Occipital lobe (tissue), 2 donors: Measurements from ENCODE around the gene CHAC1. TPM values are rescaled to one million over a fixed set of nuclear protein-coding genes. Genes with fewer than 3 reads are reported as not detected.

Experiments used
- DNase-seq: peaks from one replicate; lab custom pipeline; 2025; lab: John Stamatoyannopoulos, UW
- total RNA-seq: library from RNA; depleted of rRNA; stranded (reverse); fragments of >200 nt; gene quantifications from one replicate; pipeline ENCODE4 v1.2.3, GENCODE V29; 2014

CHAC1 gene, protein sequence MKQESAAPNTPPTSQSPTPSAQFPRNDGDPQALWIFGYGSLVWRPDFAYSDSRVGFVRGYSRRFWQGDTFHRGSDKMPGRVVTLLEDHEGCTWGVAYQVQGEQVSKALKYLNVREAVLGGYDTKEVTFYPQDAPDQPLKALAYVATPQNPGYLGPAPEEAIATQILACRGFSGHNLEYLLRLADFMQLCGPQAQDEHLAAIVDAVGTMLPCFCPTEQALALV
- total RNA-seq, result 4.2 TPM

- DNase-seq, result peak; percentile 93
These were observed at the start of gene CHAC1 for GRCh38 chr15:40952901-40953712. TSS of gene CHAC1 (plus strand) at chr15:40953471. CDS start at chr15:40953584, 113 bp downstream.

DNA sequence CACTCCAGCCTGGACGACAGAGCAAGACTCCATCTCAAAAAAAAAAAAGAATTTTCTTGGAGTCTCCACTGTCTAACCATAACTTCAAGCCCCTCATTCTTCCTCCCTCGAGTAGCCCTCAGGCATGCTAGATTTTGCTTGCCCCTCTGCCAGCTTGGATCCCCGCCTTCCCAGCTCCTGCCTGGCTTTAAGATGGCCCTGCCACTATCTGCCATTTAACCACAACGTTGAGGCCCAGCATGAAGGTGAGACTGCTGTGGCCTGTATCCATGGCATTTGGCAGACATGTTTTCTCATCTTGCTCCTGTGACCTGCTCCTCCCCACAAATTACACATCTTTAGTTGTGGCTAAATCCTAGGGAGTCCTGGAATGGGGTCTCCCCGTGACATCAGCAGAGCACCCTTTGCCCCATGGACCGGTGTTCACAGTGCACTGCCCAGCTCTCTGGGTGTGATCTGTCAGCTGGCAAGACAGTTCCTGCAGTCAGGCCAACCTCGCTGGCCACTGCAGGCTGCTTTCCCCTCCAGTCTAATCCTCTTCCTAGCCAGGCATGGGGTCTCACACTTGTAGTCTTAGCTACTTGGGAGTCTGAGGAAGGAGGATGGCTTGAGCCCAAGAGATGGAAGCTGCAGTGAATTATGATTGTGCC, 48.6 kb upstream of the CHAC1 start:
- no peak for DNase-seq

- peak; percentile 41 for DNase-seq
These were observed 46.9 kb upstream of the CHAC1 start for GRCh38 chr15:40906091-40906990.

GRCh38 chr15:40906991-40907802, 46.1 kb upstream of the CHAC1 start:
- DNase-seq, result no peak

DNA sequence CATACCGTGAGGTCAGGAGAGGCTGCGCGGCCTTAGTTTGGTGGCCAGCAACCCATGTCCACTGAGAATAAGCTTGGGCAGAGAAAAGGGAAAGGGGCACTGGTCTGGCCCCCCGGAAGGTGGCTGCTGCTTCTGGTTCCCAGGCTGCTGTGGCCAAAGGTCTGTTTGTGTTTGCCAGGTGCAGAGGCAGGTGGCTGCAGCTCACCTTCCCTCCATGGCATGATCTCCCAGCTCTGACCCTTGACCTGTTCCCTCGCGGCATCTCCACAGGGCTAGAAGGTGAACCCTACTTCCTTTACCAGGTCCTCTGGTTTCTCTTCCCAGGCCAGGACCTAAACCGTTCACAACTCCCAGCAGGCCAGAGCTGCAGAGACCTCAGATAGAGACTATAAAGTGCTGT, 45.2 kb upstream of the CHAC1 start:
- DNase-seq, result no peak

- DNase-seq, result no peak
These were observed 43.3 kb upstream of the CHAC1 start for GRCh38 chr15:40909662-40910630.

GRCh38 chr15:40911141-40911540, 42.1 kb upstream of the CHAC1 start:
- DNase-seq, result no peak

- no peak for DNase-seq
These were observed 41.6 kb upstream of the CHAC1 start for GRCh38 chr15:40911693-40912092.

DNA sequence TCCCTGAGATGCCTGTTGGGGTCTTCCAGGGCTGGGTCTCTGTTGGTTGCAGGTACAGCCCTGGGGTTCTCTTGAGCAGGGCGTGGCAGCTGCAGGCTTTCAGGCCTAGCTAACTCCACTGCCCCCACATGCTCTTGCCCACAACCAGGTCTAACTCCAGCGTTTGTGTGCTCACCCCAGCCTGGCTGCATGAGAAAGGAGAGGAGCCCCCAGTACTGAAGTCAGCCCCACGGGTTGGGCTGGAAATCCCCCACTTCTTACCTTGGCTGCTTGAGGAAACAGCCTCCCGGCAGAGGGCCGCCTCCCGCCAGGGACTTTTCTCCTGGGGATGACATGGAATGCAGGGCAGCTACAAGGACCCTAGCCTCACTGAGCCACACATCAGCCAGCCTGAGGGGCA, 40.8 kb upstream of the CHAC1 start:
- no peak for DNase-seq

- no peak for DNase-seq
These were observed 39.3 kb upstream of the CHAC1 start for GRCh38 chr15:40914013-40914412.

DNA sequence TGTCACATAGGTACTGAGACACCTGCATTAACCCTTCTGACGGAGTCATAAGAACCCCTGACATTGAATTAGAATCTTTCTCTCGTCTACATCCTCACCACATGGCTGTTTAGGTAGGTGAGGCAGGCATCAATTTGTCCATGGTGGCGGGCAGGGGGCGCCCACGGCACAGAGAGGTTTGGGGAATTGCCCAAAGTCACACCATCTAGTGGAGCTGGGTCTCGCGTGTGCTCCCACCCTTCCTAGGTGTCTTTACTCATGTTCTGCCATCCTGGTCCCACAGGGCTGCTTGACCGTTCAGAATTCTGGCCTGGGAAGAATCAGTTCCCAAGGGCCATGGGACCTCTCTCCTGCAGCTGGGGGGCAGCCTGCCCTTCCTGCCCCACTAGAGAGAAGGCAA, 38.8 kb upstream of the CHAC1 start:
- no peak for DNase-seq

DNA sequence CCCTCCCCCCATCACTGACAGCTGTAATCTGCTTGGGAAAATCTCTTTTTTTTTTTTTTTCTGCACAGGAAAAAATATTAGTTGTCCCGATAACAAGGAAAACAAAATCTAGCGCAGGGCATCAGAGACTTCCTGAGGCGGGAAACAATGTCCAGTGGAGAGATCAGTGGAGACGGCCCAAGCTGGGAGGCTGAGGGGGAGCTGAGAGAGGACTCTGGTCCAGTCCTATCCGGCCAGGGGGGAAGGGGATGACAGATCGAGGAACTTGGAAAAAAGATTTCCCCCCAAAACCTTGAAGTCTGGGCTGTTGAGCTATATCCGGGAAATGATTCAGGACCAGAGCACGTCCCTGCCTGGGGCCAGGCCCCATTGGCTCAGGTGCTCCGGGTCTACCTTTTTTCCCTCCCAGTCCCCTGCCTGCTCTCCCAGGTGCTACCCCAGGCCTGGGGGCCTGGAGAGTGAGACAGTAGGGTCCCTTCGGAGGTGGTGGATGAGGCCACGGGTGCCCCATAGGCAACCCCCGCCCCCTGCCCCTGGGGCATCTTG, 38.1 kb upstream of the CHAC1 start:
- DNase-seq, result no peak

DNA sequence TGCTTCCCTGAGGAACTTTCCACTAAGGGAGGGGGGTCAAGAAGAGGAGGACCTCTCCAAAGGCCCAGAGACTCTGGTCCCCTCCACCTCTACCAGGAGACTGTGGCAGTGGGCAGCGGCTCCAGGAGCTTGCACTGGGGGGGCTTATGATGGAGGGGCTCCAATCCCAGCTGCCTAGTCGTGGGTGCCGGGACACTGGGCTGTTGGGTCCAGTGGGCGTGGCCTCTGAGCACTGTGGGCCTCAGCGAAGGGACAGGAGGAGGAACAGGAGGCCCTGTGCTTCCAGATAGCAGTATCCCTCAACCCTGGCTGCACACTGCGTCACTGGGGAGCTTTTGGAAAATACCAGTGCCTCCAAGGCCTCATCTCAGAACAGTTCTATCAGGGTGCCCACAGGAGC, 37.6 kb upstream of the CHAC1 start:
- DNase-seq, result no peak

DNA sequence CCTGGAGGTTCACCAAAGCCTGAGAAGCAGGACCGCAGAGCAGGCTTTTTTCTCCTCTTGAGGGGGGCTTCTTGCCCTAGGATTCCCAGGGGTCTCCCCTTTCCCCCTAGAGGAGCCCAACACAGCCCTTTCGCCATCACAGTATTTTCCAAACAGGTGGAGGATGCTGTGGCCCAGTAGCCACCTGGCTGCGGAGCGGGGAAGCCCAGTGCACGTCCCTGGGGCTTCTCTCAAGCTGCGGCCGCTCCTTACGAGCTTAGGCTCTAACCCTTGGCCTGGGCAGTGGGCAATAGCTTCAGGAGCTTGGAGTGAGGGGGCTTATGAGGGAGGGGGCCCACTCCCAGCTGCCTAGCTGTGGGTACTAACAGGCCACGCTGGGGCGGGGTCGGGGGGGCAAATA, 35.7 kb upstream of the CHAC1 start:
- DNase-seq, result no peak

GRCh38 chr15:40918146-40918798, 35.0 kb upstream of the CHAC1 start:
- no peak for DNase-seq

DNA sequence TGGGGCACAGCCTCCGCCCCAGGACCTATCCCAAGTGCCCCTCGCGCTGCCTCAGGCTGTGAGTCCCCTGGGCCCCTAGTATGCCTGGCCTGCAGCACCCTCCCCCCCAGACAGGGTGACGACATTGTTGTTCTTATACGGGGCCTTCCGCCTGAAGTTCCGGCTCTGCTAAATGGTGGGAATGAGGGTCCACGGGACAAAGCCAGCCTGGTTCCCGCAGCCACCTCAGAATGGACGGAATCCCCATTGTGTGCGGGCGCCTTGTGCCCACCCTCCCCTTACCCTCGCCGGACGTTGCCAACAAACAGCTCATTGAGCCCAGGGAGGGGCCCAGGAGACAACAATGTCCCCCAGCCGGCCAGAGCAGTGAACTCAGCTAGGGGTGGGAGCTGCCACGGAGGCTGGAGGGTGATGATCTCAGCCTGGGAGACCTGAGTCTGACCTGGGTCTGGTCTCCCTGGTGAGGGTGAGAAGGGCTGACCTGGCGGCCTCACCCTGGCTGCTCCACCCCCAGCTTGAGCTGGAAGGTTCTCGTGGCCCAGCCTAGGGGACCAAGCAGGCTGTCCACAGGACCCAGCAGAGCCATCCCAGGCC, 34.4 kb upstream of the CHAC1 start:
- DNase-seq, result no peak

- no peak for DNase-seq
These were observed 31.2 kb upstream of the CHAC1 start for GRCh38 chr15:40921949-40922607.

GRCh38 chr15:40922608-40923005, 30.7 kb upstream of the CHAC1 start:
- DNase-seq, result no peak
